ENCODE results near the gene RNFT2.

Gene RNFT2

DNA sequence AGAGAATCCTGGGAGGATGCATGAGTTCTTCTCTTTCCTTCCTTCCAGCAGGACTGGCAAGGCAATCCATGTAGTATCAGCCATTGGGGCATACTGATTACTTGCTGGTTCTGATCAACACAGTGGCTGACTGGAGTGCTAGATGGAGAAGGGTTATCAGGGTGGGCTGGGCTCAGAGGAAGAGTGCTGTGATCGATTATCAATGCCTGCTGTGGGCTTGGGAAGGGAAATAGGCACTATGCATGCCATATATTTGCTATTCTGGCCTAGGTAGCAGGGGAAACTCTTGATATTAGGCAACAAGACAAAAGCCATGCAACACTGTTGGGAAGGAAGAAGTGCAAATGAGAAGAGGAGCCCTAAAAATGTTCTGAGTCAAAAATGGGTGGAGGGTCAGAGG lies 97.4 kb downstream of the RNFT2 start:
- no peak for DNase-seq (ENCODE audit: low read depth)

DNA sequence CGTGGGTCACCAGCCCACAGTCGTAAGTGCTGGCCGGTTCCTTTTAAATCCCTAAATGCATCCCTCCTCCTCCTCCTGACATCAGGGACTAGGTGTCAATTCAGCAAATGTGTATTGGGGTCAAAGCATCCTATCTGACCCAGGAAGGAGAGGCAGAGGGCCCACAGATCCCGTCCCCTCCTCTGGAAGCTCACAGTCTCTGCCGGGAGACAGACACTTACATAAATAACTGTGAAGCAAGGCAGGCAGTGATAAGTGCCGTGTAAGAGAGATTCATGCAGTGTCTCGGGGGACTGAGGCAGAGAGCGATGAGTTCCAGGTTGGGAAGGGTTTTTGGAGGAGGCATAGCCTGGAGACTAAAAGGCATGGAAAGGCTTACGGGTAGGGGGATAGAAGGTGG lies 99.0 kb downstream of the RNFT2 start:
- DNase-seq (ENCODE audit: low read depth) = no peak

DNA sequence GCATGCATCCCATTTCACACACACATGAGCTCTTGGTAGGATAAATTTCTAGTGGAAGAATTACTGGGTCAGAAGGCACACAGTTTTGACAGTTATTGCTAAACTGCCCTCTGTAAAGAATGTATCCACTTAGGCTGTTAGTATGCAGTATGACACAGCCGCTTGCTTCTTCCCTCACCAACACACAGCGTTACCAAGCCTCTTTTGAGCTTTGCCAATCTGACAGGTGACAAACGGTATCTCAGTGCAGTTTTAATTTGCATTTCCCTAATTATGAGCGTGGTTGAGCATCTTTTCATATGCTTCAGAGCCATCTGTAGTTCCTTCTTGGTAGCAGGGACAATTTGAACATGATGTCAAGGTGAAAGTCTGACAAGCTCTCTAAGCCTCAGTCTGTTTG lies 100.2 kb downstream of the RNFT2 start:
- DNase-seq (ENCODE audit: low read depth) = no peak

DNA sequence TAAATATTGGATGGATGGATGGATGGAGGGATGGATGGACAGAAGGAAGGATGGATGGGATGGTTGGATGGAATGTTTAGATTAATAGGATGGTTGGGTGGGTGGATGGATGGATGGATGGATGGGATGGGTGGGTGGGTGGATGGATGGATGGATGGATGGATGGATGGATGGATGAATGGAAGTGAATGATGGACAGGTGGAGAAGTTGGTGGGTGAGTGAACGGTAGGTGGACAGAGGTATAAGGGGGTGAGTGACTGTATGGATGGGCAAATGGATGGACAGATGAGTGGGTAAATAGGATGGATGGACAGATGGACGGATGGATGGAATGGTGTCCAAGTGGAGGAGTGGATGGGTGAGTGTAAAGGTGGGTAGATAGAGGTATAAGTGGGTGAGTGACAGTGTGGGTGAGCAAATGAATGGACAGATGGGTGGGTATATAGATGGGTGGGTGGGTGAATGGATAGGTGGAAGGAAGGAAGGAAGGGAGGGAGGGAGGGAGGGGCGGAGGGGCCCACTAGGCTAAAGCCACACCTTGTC lies 101.2 kb downstream of the RNFT2 start:
- DNase-seq (ENCODE audit: low read depth) = no peak

DNA sequence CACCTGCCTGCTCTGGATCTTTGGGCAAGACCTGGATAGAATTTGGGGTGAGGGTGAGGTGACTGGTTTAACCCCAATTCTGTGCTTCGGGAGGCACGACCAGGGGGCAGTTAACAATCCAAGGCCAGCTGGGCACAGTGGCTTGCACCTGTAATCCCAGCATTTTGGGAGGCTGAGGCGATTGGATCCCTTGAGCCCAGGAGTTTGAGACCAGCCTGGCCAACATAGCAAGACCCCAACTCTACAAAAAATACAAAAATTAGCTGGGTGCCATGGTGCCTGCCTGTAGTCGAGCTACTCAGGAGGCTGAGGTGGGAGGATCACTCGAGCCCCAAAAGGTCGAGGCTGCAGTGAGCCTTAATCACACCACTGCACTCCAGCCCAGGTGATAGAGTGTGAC lies 105.0 kb downstream of the RNFT2 start:
- DNase-seq (ENCODE audit: low read depth) = no peak

DNA sequence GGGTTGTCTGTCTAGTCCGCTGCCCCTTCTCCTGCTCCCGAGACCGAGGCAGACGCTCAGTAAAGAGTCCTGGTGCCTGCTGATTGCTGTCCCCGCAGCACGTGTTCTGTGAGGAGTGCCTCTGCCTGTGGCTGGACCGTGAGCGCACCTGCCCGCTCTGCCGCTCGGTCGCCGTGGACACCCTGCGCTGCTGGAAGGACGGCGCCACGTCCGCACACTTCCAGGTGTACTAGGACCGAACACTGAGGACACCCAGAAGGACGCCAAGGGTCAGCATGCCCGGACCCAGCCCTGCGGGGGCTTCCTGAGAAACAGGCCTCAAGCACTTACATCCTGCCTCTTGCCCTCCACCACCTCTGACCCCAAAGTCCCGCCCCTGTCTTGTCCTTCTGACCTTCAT lies 111.1 kb downstream of the RNFT2 start:
- DNase-seq (ENCODE audit: low read depth) = no peak

DNA sequence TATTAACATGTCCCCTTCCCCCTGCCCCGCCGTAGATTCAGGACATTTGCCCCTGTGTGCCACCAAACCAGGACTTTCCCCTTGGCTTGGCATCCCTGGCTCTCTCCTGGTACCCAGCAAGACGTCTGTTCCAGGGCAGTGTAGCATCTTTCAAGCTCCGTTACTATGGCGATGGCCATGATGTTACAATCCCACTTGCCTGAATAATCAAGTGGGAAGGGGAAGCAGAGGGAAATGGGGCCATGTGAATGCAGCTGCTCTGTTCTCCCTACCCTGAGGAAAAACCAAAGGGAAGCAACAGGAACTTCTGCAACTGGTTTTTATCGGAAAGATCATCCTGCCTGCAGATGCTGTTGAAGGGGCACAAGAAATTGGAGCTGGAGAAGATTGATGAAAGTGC lies 114.2 kb downstream of the RNFT2 start:
- no peak for DNase-seq (ENCODE audit: low read depth)

DNA sequence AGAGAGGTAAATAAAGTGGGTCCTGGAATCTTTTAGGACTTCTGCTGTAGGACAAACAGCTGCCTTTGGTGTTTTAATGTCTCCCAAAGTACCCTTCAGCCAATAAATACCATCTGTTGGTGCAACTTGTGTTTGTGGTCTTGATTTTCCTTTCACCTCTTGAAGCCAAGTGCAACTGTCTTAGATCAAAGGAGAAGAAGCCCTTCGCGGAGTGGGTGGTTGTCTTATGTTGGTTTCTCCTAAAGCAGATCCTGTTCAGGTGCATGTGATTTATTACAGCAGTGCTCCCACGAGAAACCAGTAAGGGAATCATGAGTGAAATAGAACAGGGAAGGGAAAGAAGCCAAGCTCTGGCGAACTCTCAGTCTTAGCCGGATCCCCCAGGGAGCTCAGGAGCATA lies 115.4 kb downstream of the RNFT2 start:
- DNase-seq (ENCODE audit: low read depth) = no peak

DNA sequence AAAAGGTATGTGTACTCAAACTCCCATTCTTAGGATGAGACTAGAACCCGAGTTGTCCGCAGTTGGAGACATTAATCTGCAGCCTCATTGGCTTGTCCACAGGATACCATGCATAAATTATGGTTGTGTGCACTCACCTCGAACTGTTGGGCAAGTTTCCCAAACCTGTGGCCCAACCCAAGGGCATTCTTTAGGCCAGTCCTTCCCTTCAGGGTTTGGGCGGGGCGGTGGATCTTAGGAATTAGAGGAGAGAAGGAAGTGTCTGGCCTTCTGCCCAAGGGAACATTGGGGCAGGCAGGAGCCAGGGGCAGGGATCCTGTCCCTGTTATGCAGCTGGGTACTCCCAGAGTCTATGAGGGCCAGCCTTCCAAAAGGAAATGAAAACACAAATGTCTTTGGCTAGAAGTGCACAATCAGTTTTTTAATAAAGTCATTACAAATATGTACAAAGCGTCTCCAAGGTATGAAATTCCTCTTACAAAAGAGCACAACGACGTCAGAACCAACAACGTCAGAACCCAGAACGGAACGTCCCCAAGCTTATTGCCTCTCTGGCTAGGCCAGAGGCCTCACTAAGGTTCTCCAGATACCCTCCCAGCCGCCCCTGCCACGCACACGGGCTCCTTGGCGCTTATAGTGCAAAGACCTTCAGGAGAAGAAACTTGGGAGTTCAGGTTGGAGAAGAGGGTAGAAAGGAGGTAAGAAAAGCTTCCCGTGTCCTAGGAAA lies 117.8 kb downstream of the RNFT2 start:
- no peak for DNase-seq (ENCODE audit: low read depth)

DNA sequence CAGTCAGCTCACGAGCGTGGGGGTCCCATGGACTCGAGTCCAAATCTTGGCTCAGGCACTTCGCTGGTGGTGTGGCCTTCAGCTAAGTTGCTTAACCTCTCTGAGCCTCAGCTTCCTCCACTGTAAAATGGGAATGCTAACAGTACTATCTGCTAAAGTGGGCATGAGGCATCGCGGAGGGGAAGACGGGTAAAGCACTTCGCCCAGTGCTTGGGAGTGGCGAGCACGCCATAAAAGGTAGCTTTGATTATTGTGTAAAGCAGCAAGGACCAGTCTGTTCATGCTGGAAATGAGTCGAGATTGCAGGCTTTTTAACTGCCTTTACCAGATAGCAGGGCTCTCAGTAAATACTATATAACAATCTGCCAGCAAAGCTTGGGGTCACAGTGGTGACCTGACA lies 118.6 kb downstream of the RNFT2 start:
- no peak for DNase-seq (ENCODE audit: low read depth)

DNA sequence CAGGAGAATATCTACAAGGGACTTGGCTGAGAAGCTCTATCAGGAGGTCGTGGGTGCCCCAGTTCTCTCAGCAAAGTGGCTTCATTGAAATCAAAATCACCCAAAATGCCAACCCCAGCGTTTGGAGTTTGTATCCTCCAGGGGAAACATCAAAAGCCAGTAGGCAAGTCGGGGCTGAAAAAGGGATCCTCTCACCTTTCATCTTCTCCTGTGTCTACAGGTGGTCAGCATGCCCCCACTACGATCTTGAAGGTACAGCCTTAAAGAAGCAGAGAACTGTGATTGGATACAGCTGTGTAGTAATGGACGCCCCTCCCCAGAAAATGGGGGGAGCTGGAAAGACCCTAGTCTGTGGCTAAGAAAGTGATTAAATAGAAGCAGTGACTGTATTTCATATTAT lies 121.0 kb downstream of the RNFT2 start:
- no peak for DNase-seq (ENCODE audit: low read depth)

DNA sequence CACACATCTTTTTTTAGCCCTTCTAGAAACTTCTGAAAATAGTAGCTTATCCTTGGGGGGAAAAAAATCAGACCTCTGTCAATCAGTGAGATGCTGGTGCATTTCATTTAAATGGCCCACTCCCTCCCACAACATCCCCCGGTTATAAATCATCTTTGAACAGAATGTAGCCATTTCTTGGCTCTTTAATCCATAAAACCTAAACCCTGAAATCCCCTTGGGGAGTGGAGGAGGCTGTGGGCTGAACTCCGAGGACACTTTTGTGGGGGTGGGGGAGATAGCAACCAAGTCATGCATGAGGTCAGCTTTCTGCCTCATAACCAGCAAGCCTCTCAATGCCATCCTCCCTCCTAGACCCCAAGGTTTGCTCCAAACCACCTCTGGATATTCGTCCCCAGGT lies 122.1 kb downstream of the RNFT2 start:
- DNase-seq (ENCODE audit: low read depth) = no peak

DNA sequence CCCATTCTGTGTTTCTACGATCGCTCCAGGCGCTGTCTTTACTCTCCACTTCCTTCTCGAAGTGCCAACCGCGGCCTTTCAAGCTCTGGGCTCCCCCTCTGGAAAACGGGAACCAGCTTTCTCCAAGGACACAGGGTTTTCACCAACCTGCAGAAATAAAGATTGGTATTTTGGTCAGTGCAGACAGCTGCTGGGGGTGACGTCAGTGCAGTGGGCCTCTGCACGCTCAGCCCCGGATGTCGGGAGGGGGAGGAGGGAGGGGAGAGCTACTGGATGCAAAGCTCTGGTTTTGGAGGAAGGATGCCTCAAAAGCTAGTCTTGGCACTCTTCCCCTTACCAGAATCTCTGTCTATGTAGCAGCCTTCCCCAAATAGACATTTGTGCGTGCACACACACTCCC lies 123.2 kb downstream of the RNFT2 start:
- peak; percentile 61 for DNase-seq (ENCODE audit: low read depth)

DNA sequence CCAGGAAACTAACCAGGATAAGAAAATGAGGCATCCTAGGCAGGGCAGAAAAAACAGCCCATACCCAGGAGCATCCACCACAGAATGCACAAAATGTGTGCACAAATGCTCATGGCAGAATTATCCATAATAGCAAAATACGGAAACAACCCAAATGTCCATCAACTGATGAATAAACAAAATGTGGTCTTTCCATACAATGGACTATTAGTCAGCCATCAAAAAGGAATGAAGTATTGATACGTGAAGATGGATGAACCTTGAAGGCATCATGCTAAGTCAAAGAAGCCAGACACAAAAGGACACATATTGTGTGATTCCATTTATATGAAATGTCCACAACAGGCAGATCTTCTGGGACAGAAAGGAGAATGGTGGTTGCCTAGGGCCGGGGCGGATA lies 124.1 kb downstream of the RNFT2 start:
- no peak for DNase-seq (ENCODE audit: low read depth)

DNA sequence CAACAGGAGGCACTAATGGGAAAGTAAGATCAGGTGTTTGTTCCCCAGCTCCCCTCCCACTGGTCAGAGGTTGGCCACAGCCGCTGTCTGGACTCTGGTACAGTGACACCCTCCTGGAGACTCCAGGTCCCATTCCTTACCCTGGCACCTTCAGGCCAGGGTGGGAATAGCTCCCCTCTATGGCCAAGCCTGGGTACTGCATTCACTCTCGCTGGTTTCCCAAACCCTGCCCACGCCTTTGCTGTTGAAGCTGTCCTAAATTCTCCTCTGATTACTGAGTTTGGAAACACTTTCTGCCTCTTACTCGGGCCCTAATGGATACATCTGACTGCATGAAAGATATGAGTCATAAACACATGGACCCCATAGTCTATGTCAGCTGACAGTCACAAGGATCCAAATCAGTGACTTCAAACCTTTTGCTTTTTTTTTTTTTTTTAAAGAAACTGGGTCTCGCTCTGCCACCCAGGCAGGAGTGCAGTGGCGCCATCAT lies 125.2 kb downstream of the RNFT2 start:
- peak; percentile 67 for DNase-seq (ENCODE audit: low read depth)

DNA sequence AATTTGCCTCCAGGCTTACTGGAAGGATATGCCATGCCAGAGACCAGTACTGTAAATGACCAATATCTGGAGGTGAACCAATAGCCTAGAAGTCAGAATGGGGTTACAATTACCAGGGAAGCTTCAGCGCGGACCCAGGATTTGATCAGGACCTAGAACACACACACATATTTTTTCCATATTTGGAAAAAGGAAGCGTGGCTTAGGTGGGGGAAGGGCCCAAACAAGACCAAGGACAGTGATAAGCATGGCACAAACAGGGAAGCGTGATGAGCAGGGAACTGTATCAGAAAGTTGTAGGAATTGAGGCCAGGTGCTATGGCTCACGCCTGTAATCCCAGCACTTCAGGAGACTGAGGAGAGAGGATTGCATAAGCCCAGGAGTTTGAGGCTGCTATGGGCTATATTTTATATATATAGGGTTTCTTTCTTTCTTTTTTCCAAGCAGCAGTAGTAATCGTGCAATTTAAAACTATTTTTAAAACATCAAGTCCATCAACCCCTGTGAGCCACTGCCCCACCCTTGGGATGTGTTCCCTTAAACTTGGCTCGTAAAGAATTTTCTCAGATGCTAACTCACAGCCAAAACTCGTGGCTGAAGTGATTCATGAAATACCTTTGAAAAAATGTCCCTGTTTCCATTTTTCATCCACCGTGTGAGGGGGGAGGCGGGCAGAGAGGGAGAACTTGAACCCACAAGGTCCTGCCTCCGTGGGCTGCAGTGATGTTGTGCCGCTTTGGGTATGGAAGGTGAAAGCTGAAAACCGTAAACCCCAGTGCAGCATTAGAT lies 126.5 kb downstream of the RNFT2 start:
- peak; percentile 89 for DNase-seq (ENCODE audit: low read depth)

DNA sequence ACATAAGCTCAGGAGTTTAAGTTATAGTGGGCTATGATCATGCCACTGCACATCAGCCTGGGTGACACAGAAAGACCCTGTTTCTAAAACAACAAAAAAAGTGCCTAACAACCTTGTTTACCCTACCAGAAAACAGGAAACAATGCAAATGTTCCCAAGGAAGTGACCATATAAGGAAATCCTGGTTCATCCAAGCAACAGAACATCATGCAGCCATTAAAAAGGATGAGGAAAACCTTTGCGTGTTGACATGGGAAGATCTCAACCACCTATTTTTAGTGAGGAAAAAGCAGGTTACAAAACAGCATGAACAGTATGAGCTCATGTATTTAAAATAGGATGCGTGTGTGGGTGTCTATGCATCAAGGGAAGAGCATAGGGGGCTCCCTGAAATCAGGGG lies 129.4 kb downstream of the RNFT2 start:
- no peak for DNase-seq (ENCODE audit: low read depth)

DNA sequence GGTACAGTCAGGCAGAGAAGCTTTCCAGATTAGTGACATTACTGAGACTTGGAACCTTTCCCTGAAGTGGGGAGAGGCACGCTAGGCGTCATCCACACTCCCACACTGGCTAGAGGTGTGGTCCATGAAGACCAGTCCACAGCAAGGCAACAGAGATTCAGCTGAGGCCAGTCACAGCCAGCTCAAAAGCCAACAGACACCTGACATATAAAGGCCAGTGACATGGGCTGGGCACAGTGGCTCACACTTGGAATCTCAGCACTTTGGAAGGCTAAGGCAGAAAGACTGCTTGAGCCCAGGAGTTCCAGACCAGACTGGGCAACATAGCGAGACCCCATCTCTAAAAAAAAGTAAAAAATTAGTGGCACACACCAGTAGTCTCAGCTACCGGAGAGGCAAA lies 132.2 kb downstream of the RNFT2 start:
- no peak for DNase-seq (ENCODE audit: low read depth)

DNA sequence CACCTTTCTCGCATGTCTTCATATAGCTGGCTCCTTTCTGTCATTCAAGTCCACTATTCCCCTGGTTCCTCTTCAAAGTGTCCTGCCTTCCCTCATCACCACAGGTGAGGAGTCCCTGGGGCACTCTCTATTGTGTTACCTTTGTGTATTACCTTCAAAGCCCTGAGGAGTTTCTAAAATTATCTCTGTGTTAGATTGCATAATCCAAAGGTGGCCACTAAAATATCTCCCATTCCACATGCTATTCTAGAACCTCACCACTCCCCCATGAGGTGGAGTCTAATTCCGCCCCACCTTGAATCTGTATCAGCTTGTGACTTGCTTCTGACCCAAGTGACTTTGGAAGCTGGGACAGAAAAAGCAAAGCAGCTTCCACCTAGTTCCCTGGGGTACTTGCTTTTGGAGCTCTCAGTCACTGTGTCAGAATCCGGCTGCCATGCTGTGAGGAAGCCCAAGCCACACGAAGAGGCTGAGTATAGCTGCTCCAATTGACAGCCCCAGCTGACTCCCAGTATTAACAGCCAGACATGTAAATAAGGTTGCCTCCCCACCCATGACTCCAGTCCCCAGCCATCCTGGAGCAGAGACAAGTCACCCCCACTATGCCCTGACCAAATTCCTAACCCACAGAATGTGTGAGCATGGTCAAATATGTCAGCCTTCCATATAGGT lies 136.3 kb downstream of the RNFT2 start:
- DNase-seq (ENCODE audit: low read depth) = no peak

DNA sequence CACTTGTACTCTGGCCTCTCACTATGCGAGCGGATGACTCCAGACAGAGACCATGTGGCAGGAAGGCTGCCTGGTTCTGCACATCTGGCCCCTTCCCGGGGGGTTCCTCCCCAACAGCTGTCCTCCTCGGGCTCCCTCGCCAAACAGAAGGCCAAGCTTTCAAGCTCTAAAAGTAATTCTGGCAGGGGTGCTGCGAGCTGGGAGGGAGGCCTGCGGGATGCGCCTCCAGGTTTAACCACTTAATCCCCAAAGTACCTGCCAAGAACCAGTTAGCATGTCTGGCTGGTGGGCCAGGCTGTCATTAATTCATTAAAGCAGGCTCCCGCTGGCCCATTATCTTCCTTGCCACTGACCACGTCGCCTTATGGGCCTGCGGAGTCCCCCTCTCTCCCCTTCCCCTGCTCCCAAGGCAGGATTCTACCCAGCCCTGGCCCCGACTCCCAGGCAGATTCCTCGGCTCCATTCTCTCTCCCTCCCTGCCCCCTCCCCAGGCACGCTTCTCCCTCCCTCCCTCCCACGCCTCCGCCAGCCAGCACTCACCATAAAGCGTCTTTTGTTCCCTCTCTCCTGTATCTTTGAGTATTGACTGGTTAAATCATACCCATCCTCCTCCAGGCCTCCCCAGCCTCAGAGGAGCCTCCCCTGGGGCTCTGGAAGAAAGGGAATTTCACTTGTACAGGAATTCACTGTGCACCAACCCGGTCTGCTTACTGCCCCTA lies 138.2 kb downstream of the RNFT2 start:
- no peak for DNase-seq (ENCODE audit: low read depth)

DNA sequence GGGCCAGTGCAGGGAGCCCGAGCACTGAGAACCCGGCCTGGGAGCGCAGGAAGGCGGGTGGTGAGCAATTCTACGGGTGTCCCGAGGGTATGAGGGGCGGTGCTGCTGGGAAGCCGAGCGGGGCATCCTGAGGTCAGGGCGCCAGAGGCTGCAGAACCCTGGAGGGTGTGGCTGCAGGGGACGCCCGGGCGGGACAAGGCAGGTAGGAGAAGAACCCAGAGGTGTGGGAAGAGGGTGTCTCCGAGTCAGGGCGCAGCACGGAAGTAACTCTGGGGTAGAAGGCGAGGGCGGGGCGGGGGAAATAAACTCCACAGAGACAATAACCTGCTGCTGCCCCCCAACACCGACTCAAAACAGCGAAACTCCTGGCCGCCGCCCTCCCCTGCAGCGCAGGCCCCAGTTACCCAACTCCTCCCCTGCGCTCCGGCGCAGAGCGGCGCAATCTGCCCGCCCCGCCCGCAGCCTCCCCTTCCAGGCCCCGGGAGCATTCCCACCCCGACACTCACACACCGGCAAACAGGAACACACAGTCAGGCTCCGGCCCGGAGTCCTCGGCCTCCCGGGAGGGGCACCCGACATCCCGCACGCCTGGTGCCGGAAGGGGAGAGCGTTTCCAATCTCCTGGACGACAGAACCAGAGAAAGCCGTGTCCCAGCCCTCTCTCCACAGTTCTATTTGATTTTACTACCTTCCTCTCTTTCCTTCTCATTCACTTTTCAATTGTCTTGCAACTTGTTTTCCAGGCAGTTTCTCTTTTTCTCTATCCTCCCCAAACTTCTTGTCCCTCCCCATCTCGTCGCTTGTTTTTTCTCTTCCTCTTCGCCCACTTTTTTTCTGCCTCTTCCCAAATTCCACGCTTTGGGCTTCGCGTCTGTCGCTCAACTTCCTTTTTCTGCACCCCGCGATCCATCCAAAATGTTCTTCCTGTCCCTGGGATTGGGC lies 140.7 kb downstream of the RNFT2 start:
- no peak for DNase-seq (ENCODE audit: low read depth)
